GM23248 (cell line): ENCODE results near the gene PDE6C.

Experiments
- EZH2 ChIP-seq: fragments of 200-600 bp; sonication (generic); IDR thresholded peaks from 2 replicates; pipeline ENCODE4 v1.6.1; 2018; ENCODE audit warnings: antibody characterized with exemption, mild to moderate bottlenecking; ENCODE audit not compliant: insufficient read depth, poor library complexity, severe bottlenecking
- EZH2phosphoT487 ChIP-seq: fragments of 200-600 bp; sonication (generic); IDR thresholded peaks from 2 replicates; pipeline ENCODE4 v1.6.1; 2018; ENCODE audit warnings: antibody characterized with exemption, moderate library complexity, mild to moderate bottlenecking, low read depth; ENCODE audit not compliant: insufficient read depth

GRCh38 chr10:93670372-93670771 lies 58.0 kb downstream of the PDE6C start:
- TF ChIP-seq EZH2 (no peak), EZH2phosphoT487 (no peak)
